Effector CD4-positive, alpha-beta T cell (primary cell): ENCODE results near the gene FAM83C.
"Not testable (repeated sequence)": the region's sequence is repeated elsewhere in the genome, so short reads cannot be mapped to it uniquely, and the experiment has no call there.

Source experiments
- DNase-seq: peaks from one replicate; pipeline ENCODE4 v3.0.0-alpha.2; 2020

FAM83C gene

DNA sequence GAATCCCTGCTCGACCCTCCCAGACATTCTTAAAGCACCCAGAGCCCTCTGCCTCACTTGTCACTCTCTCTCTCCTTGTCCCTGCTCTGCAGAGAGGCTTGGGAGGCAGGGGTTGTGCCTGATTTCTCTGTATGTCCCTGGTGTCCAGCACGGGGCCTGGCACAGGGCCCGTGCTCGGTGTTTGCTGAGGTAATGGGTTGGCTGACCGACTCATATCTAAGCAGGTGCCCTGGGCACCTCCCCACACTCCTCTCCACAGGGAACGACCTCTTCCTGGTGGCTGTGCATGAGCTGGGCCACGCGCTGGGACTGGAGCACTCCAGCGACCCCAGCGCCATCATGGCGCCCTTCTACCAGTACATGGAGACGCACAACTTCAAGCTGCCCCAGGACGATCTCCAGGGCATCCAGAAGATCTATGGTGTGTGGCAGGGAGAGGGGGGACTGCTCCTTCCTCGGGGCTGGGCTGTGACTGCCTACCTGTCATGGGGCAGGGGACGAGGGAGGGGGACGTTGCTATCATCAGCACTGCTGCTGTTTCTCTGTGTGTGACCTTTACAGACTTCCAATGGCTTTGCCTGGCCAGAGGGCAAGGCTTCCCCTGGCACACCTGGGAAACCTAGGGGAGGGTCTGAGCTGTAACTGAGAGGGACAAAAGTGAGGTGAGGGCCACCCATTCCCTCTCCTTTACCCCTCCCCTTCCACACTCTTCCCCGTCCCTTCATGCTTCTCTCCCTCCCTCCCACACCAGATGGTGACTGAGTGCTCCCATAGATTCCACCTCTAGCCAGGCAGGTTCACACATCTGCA, 28.5 kb downstream of the FAM83C start:
- DNase-seq = no peak

DNA sequence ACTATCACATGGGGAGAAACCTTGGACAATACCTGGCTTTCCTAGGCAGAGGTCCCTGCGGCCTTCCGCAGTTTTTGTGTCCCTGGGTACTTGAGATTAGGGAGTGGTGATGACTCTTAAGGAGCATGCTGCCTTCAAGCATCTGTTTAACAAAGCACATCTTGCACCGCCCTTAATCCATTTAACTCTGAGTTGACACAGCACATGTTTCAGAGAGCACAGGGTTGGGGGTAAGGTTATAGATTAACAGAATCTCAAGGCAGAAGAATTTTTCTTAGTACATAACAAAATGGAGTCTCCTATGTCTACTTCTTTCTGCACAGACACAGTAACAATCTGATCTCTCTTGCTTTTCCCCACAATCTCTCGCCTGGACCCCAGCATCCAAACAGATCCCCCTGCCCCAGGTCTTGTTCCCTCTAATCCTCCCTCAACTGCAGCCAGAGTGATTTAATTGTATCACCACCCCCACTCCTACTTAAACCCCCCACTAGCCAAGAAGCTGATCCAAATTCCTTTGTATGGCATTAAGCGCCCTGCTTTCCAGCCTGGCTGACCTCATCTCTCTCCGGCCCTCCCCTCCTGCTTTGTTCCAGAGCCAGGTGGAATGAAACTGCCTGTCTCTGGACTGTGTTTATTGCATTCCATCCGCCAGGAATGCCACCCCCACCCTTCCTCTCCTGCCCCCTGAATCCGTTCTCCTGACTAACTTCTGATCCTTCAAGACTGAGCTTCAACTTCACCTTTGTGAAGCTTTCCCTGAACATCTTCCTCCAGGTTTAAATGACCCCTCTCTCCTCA, 29.3 kb downstream of the FAM83C start:
- not testable (repeated sequence) for DNase-seq

DNA sequence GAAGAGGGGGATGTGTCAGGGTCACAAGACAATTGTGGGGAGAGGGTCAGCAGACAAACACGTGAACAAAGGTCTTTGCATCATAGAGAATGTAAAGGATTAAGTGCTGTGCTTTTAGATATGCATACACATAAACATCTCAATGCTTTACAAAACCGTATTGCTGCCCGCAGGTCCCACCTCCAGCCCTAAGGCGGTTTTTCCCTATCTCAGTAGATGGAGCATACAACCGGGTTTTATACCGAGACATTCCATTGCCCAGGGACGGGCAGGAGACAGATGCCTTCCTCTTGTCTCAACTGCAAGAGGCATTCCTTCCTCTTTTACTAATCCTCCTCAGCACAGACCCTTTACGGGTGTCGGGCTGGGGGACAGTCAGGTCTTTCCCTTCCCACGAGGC, 29.9 kb downstream of the FAM83C start:
- DNase-seq = not testable (repeated sequence)

DNA sequence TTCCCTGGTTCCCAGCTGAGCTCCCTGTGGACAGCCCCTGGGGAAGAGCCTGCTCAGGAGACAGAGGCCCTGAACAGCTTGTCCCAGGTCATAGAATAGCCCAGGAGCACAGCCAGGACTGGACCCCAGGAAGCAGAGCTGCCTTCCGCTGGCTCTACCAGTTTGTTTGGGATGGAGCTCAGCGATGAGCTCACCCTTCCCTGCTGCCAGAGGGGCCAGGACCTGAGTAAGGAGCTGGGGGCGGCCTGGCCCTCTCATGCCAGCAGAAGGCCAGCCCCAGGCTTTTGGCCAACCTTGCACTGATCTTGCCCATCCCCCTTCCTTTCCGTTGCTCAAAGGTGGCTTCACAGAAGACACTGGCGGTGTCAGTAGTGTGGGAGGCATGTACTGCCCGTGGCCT, 31.8 kb downstream of the FAM83C start:
- no peak for DNase-seq

DNA sequence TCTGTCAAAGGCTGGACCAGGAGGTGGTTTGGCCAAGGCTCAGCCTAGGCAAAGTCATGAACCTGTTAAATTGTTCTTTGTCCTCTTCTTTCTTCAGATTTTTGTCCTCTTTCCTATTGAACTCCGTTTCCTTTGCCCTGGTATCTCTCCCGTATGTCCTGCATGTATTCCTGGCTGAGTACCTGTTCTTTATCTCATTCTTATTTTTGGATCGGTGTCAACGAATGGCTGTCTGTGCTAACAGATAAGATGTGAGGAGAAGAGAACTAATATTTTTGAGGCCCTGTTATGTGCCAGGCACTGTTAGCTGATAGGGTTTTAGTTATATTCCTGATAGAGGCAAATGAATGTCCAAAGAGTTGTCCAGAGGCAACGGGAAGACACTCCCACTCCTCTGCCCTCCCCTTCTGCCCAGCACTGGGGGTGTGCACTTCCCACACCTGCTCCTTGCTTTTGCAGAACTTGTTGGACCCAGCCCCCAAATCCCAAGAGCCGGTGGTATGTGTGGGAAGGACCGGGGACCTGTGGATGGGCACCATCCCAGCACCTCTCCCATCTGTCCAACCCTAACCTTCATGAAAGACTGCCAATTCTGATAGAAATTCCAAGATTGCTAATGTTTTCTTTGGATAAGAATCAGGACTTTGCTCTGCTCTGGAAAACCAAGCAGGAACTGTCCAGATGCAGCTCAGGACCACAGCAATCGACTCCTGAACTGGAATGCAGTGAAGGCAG, 34.9 kb downstream of the FAM83C start:
- no peak for DNase-seq

DNA sequence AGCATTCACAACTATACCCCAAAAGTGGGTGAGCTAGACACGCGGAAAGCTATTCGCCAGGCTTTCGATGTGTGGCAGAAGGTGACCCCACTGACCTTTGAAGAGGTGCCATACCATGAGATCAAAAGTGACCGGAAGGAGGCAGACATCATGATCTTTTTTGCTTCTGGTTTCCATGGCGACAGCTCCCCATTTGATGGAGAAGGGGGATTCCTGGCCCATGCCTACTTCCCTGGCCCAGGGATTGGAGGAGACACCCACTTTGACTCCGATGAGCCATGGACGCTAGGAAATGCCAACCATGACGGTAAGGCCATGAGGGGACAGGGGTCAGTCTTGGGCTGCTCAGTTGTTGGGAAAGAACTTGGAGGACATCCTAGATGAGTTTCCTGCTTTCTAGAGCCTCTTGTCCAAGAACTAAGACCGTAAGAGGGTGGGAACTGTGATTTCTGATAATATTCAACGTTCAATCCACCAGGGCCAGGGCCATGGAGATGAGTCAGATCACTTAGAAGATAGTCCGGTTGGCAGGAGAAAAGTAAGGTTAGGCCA, 37.7 kb downstream of the FAM83C start:
- no peak for DNase-seq

DNA sequence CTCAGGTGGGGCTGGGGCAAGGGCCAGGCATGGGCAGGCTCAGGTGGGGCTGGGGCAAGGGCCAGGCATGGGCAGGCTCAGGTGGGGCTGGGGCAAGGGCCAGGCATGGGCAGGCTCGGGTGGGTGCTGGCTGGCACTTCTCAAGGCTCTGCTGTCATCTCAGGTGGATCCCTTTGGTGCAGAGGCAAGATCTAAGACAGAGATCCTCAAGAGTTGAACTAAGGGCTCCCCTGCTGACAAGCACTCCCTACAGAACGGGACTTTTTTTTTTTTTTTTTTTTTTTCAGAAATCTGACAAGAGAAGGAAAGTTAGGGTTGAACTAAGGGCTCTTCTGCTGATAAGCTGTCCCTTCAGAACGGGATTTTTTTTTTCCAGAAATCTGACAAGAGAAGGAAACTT, 39.2 kb downstream of the FAM83C start:
- DNase-seq = no peak

DNA sequence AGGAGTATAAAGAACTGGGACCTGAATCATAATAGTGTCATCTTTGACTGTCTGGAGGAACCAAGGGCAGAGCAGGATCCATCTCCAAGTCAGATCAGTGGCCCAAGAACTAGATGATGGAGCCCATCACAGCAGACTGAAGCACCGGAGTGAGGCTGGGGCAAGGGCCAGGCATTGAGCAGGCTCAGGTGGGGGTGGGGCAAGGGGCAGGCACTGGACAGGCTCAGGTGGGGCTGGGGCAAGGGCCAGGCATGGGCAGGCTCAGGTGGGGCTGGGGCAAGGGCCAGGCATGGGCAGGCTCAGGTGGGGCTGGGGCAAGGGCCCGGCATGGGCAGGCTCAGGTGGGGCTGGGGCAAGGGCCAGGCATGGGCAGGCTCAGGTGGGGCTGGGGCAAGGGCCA, 39.6 kb downstream of the FAM83C start:
- not testable (repeated sequence) for DNase-seq

DNA sequence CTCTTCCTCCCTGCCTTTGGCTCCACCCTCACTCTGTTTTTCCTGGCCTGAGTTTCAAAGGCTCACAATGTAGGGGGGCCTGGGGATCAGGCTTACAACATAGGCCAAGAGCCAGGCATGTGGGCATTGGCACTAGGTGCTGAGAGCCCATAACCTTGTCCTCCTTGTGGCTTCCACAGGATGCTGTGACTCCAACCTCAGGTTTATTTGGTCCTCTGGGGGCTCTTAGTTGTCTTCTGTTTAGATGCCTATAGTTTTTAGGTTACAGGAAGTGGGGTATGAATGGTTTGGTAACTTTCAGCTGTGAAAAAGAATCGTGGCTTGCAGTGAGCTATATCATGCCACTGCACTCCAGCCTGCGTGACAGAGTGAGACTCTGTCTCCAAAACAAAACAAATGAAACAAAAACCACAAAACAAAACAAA, 40.2 kb downstream of the FAM83C start:
- no peak for DNase-seq

DNA sequence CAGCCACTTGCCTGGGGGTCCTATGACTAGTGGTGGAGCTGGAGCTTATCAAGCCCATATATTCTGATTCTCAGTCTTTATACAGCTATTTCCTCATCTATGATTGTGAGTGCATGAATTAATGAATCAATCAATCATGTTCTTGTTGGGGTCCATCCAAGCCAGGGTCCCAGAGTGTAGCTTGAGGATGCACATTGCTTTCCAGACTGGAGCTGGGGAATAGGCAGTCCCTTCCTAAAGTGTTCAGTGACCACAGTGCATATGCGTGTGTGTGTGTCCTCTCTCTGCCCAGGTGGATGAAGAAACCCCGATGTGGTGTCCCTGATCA, 40.6 kb downstream of the FAM83C start:
- DNase-seq = no peak

DNA sequence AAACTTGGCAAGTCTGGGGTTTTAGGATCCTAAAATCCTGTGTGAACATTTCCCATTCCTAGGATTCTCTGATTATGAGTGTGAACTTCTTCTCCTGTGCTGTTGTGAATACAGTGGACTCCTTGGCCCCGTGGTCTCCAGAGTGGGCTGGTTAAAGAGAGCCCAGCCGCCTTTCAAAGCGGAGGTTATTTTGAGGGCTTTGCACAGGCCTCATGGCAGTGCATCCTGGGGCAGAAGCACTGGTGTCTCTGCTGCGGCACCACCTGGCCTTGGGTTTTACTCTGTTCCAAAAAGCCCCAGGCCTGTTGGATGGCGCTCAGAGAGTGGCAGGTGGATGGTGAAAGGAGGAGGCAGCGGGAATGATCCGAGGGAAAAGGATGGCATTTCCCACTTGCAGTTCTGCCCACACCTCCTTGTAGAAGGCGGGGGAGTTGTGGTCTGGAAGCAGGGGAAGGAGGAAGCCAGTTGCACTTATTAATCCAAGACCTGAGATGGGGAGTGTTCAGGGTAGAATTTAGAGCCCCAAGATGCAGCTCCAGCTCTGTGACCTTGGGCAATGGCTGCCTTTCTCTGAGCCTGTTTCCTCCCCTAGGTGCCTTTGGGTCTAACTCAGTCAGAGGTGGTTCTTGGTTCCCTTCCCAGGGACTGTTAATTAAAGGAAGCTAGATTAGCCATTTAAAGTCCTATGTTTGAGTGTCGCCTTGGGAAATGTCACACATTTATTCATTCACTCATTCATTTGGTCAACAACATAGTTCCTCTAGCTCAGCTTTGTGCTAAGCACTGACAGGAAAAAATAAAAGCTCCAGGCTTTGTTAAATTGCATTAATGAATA, 43.4 kb downstream of the FAM83C start:
- DNase-seq = no peak

DNA sequence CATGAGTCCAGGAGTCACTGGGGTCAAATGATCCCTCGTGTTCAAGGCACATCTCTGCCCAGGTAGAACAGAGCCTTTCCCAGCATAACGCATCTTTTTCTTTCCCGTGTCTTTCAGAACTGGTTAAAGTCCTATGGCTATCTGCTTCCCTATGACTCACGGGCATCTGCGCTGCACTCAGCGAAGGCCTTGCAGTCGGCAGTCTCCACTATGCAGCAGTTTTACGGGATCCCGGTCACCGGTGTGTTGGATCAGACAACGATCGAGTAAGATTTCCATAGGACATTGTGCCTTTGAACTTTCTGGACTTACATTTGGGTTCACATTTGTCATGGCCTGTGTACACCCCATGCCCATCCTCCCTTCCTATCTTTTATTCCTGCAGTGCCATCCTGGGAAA, 45.5 kb downstream of the FAM83C start:
- no peak for DNase-seq

DNA sequence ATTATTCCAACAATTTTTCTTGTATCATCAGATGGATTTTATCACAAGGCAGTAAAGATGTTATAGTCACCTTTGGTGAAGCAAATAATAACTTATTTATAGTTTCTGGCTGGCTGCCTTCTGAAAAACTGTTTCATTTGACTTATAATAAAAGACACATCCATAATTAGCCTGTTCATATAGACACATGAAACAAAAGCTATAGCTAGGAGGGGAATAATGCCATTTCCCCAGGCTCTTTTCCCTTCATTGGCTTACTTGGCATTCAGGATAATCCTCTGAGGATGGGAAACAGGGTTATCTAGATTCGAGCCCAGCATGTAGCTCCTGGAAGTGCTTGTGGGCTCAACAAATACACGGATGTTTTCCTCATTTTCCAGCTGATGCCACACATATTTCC, 48.2 kb downstream of the FAM83C start:
- DNase-seq = no peak

DNA sequence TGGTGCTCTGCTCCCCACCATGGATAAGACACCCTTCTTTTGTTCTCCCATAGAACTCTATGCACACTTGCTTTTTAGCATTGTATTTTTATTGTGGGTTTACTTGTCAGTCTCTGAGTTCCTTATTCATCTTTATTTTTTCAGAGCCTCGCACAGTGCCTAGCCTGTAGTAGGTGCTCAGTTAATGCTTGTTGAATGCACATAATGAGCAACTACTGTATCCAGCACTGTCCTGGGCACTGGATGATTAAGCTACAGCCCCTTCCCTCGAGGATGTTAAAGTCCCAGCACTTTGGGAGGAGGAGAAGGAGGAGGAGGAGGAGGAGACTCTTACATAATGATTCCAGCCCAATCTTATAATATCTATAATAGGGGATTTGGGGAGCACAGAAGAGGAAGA, 48.9 kb downstream of the FAM83C start:
- DNase-seq = no peak

DNA sequence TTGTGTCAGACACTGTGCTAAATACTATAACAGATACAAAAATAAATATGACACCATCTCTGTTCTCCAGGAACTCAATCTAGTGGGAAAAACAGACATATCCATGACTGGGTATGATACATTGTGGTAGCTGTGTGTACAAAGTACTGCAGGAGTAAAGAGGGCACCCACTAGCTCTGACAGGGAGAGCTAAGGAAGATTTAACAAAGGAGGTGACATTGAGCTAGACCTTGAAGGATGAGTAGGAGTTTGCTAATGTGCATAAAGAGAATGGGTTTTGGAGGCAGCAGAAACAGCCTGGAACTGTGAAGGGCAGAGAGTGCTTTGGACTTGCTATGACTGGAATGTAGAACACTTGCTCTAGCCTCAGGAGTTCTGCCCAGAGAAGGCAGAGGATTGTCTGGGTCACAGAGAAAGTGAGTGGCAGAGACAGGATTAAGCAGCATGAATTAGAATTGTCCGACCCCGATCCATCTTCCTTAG, 51.4 kb downstream of the FAM83C start:
- DNase-seq = no peak

DNA sequence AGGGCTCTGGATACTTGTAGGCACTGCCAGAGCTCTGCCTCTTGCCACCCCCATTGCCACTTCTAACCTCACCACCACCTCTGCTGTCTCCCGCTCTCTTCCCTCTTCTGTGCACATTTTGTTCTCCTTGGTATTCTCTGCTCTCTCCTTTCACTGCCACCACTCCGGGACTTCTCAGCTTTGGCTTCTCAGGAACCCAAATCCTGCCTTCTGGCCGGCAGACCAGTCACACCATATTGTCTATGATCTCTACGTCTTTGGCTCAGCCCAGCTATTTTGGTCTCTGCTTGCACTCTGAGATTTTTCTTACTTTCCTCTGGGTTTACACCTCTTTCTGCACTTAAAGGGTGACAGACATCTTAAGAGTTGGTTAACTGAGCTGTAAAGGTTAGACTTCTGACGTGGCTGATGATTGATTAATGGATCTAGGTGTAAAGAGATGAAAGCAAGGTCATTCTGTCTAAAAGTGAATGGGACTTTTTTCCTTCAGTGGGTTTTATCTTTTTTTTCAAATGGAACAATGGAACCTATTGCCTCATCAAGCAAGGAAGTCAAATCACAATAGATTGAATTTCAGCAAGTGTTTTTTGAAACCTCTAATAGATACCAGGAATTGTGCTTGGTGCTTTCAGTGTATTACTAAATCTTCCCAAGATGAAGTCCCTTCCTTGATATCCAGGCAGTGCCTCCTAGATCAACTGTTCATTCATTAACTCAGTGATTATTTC, 52.0 kb downstream of the FAM83C start:
- no peak for DNase-seq

DNA sequence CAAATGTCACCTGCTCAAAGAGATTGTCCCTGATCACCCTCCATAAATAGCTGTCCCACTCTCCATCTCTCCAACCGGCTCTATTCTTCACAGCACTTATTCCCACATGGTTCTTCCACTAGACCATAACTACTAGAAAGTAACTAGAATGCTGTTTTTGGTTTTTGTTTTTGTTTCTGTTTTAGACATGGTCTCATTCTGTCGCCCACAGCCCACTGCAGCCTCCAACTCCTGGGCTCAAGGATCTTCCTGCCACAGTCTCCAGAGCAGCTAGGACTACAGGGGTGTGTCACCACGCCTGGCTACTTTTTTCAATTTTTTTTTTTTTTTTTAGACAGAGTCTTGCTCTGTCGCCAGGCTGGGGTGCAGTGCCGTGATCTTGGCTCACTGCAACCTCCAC, 53.5 kb downstream of the FAM83C start:
- DNase-seq = no peak

DNA sequence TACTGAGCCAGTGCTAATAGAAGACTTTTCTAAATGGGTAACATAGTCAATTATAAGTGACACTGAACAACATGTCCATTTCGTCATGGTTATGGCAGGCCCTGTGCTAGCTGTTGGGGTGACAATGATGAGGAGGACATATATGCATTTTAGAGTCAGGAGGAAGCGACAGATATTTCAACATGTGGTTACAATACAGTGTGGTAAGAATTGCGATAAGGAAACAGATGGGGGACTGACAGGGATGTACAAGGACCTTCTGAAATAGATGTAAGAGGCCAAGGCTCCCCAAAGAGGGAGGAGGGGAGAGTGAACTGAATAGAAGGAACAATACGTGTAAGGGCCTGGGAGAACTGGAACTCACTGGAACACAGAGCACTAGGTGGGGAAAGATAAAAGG, 54.1 kb downstream of the FAM83C start:
- no peak for DNase-seq

DNA sequence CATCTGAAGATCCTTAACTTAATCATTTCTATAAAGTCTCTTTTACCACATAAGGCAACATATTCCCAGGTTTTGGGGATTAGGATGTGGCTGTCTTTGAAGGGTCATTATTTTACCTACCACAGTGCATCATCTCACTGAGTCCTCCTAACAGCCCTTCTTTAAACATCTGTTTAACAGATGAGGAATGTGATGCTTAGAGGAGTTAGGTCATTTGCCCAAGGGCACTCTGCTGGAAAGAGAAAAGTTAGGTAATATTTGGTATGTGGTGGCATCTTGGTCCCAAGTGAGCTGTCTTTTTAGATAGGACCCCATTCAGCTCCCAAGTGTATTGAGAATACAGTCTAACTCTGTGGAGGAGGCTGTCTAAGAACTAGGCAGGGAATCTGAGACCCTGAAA, 54.7 kb downstream of the FAM83C start:
- no peak for DNase-seq

DNA sequence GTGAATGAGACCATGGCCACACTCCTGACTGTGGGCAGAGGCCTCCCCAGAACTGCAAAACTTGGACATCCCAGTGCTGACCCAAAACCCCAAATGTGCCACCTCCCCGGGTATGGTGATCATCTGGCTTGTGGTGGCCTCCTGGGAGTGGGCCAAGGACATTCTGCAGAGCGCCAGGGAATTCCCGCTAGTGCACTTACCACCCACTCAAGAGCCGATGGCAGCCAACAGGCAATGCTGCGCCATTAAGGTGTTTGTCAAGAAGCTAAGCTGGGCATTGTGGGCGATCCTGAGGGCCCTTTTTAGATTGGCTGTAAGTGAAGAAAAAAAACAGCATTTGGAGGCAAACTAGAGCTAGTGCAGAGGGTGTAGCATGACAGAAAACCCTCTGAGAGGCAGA, 56.3 kb downstream of the FAM83C start:
- no peak for DNase-seq
